ENCODE data around the gene TBC1D30. TPM values are rescaled to one million over a fixed set of nuclear protein-coding genes. Genes with fewer than 3 reads are reported as not detected.

Gene TBC1D30
- total and polyA plus RNA-seq, 9 of the 15 experiments (the other 6 are each of a cell fraction or from before 2014, with no cell fraction given), result 0.07 to 0.55 (median 0.20) TPM; not detected in 1

GRCh38 chr12:64909124-64909523 is 84.7 kb downstream of the TBC1D30 start (continued):
- no peak for TF ChIP-seq ZBTB40 (IDR thresholded peaks at IDR 0.05)
- no peak for TF ChIP-seq ZBTB40 (CRISPR knock-in tag; IDR thresholded peaks at IDR 0.05)
- no peak for TF ChIP-seq TAL1 (IDR thresholded peaks at IDR 0.05)
- no peak for TF ChIP-seq MED1 (CRISPR knock-in tag; IDR thresholded peaks at IDR 0.05; ENCODE audit: borderline replicate concordance)
- no peak for TF ChIP-seq TOE1 (IDR thresholded peaks at IDR 0.05; ENCODE audit: borderline replicate concordance)
- TF ChIP-seq TOE1 (CRISPR knock-in tag; IDR thresholded peaks at IDR 0.05; ENCODE audit: borderline replicate concordance, low read depth), result no peak
- TF ChIP-seq ILK (tag; IDR thresholded peaks at IDR 0.05; ENCODE audit: borderline replicate concordance, low read depth), result no peak
- no peak for TF ChIP-seq ZNF133 (CRISPR knock-in tag; IDR thresholded peaks at IDR 0.05)
